Smooth muscle cell of trachea (primary cell): ENCODE measurements around the gene HACD2. TPM values are rescaled to one million over a fixed set of nuclear protein-coding genes. Genes with fewer than 3 reads are reported as not detected.

Experiments
- total RNA-seq: library from RNA; depleted of rRNA; stranded (reverse); fragments of >200 nt; gene quantifications from 2 replicates; pipeline ENCODE4 v1.2.1, GENCODE V29; 2014

HACD2 gene
- 14.9 and 26.9 TPM in 2 replicates for total RNA-seq

GRCh38 chr3:123584988-123585937 lies at the start of gene HACD2:
Gene HACD2, minus strand, starts transcription at chr3:123585053. Its CDS starts 26 bp downstream, at chr3:123585027.

GRCh38 chr3:123448536-123449101 lies 136.2 kb downstream of the HACD2 start, which contains the start of gene ADCY5:
Gene ADCY5, minus strand, starts transcription at chr3:123449090. Its CDS starts 545 bp downstream, at chr3:123448545.

Other genes with a start within 250 kb of the HACD2 start
- gene ADCY5, start 136.0 kb downstream of the HACD2 start, total RNA-seq: 0.44 and 0.66 TPM in 2 replicates